GM19193 (cell line): Measurements from ENCODE around the gene FOXRED2.

Experiments used
- POLR2A ChIP-seq: IDR thresholded peaks from 4 replicates; pipeline ENCODE4 v1.6.1; 2011; ENCODE audit not compliant: insufficient read depth, insufficient read length; ENCODE audit errors: extremely low read depth

The FOXRED2 gene

DNA sequence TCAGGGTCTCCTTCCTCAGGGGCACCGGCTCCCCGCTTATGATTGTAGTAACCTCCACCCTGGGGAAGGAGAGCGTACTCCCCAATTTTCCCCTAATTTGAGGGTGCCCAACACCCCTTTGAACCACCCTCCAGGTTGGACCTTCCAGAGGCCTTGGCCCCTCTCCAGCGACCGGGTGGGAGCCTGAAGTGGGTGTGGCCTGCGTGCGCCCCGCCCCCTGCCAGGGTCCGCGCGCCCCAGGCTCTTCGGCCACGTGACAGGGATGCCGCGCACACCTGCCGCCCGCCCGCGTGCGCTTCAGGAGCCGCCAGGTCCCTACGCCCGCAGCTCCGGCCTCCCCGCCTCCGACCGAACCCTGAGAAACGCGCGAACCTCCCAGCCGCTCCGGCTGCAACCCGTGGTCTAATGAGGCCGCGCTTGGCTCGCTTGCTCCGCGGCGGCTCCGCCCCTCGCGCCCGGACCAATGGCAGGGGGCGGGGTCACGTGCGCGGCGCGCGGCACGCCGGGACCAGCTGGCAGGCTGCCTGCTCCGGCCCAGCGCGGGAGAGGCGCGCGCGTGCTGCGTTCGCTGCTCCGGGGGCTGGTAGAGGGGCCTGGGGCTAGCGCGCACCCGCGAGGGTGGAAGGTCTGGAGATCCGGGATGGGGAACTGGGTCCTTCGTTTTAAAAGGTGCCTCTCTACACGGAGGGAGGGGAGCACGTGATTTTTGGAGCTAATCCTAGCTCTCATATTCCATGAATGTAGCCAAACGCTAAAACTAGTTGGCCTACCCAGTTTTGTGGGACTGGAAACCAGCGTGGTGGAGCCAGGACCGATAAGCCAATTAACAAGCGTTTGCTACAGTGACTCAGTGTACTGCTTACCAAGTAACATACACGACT, at the start of gene FOXRED2:
TSS of gene FOXRED2 (minus strand) at position 404 of the 881 bp plus-strand sequence. CDS start 618 bp downstream, outside the sequence.
- TF ChIP-seq POLR2A: peak; percentile 88

GRCh38 chr22:36554098-36554497, 47.3 kb upstream of the FOXRED2 start:
- no peak for TF ChIP-seq POLR2A

GRCh38 chr22:36552289-36552688, 45.4 kb upstream of the FOXRED2 start:
- TF ChIP-seq POLR2A: no peak

GRCh38 chr22:36550701-36551495, 44.1 kb upstream of the FOXRED2 start:
- TF ChIP-seq POLR2A: no peak

DNA sequence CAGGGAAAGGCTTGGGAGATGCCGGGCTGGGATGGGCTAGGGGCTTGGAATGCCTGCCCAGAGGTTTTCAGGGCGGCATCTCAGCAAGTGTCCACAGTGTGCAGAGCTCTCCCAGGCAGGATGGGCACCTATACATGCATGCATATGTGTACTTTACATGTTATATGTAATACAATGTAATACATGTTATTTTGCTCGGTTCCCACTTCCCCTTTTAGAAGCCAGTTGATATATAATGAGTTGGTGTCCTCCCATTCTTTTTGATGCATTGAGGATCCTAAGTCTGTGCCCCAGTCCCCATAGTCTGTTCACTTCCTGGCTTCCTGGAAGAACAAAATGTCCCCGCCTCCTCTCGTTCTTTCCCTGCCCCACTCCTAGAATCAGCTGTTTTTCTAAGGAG, 42.2 kb upstream of the FOXRED2 start:
- no peak for TF ChIP-seq POLR2A

DNA sequence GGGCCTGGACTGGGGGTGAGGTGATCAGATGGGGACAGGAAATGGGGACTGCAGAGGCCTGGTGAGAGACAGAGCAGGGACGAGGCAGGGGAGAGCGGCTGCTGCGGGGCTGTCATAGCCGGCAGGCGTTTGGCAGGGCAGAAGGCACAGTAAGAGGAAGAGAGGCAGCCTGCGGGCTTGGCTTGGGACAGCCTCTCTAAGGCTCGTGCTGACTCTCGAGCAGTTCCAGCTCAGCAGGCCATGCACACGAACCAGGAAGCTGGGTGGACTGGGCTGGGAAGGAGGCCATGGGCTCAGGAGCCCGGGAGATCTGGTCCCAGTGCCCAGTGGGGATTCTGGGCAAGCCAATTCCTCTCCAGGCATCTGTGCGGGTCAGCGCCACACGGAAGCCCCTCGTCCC, 41.8 kb upstream of the FOXRED2 start:
- TF ChIP-seq POLR2A: no peak

DNA sequence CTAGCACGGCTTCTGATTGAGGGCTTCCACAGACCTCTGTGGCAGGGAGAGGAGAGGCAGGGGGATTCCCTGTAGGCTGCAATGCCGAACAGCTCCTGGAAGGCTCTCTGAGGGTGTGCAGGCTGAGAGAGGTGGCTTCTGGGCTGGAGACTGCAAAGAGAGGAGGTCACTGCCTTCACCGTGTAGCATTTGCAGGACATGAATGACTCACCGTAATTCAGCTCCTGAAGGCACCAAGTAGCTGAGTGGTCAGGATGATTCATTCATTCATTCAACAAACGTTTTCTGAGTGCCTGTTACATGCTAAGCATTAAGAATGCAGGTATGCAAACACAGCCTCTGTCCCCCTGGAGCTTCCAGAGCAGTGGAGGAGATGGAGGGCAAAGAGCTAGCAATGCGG, 40.1 kb upstream of the FOXRED2 start:
- no peak for TF ChIP-seq POLR2A

DNA sequence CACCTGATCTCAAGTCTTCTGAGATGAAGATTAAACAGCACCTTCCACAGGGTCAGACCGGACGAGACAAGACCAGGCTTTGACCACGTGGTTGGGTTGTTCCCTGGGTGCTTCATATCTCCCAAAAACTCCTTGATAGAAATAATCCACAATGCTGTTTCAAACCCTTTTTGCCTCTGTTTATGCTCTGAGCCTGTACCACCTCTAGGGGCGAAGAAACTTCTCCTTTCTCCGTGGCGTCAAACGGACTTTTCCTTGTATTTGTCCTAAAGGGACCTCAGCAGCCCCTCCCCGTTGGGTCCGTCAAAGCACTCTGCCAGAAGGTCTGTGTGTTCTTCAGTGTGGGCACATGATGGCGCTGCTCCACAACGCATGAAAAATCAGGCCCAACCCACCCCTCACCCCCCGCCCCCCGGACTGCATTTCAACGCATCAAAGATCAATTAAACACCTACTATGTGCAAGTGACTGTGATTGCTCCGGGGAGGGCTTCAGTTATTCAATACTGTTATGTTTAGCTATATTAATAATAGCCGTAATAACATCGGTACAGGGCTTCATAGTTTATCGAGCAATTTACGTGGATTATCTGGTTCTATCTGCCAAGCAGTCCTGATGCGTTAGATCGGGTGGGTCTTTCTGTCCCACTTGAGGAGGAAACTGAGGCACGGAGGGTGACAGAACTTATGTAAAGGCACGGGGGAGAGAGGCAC, 39.4 kb upstream of the FOXRED2 start:
- TF ChIP-seq POLR2A: no peak

DNA sequence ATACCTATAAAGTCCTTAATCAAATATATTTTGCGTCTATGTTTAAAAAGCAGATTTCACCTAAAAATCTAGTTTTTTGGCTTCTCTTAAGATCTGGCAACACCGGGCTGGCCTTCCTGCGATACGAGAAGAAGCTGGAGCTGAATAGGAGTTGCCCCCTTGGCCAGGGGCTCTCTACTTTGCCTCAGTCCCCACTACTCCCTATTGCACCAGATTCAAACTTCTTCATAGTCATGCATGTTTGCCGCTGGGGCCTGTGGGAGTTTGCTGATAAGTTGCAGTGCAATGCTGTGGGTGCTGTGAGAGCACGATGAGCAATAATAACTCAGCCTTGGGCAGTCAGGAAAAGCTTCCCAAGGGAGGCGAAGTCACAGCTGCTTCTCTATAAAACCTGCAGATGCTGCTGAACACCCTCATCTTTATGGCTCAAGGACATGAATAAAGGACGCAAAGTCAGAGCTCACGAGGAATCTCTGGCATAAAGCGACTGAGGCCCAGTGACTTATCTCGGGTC, 37.3 kb upstream of the FOXRED2 start:
- no peak for TF ChIP-seq POLR2A

DNA sequence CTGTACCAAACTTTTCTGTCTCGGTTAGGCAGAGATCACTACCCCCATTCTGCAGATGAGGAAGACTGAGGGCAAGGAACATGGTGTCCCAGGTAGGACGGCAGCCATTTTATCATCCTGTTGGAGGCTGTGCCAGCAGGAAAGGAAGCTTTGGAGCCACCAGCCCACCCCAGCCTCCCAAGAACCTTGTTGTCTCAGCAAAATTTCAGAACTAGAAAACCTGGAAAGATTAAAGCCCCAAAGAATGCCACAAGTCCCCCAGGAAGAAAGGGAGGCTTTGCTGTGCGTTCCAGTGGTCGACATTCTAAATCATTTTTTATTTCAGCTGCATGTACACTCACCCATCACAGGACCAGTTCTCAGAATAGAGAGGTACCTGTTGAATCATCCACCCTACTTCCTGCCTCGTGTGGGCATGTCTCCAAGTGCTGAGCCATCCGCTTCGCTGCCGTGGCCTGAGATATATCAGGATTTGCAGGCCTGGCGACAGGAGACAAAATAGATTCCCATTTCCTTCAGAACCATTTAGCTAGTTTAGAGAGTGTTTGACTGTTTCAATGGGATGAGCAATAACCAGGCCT, 35.1 kb upstream of the FOXRED2 start:
- TF ChIP-seq POLR2A: no peak

- TF ChIP-seq POLR2A: no peak
Measured at GRCh38 chr22:36540867-36541642, 34.2 kb upstream of the FOXRED2 start.

- no peak for TF ChIP-seq POLR2A
Measured at GRCh38 chr22:36538529-36538928, 31.7 kb upstream of the FOXRED2 start.

DNA sequence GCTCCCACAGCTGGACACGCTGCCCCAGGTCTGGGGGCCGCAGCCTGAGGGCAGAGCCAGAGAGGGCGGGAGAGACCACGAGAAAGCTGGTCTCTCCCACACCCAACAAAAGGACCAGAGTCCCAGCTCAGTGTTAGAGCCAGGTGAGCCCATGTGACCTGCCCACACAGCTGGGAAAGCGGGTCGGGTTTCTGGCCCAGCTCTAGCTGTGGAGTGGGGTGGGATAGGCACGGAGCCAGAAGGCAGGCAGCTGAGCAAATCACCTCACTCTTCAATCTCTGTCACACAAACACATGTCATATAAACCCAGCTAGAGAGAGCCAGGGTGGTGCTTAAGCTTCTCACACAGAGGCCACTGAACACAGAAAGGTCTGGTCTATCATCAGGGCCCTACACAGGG, 29.9 kb upstream of the FOXRED2 start:
- no peak for TF ChIP-seq POLR2A

- TF ChIP-seq POLR2A: no peak
Measured at GRCh38 chr22:36532466-36532865, 25.6 kb upstream of the FOXRED2 start.
